Transverse colon (tissue), 4 donors: ENCODE measurements around the gene ARHGAP22. TPM values are rescaled to one million over a fixed set of nuclear protein-coding genes. Genes with fewer than 3 reads are reported as not detected.

Experiments used
- DNase-seq: peaks from one replicate; pipeline ENCODE4 v3.0.0-alpha.2; 2019
- H3K27ac ChIP-seq, 4 donors: fragments of 200-600 bp; sonication (generic); 2 replicates each; pipeline ENCODE4 v1.5.1; 2016 to 2018; ENCODE audit warnings: inconsistent platforms in 4 of 4
- H3K27me3 ChIP-seq: fragments of 200-600 bp; sonication (generic); 2 replicates; pipeline ENCODE4 v1.5.1; 2017; ENCODE audit warnings: inconsistent platforms
- H3K36me3 ChIP-seq, 4 donors: fragments of 200-600 bp; sonication (generic); 2 replicates each; pipeline ENCODE4 v1.5.1; 2017 to 2019; ENCODE audit warnings: inconsistent platforms in 4 of 4
- H3K4me1 ChIP-seq, 4 donors: fragments of 200-600 bp; sonication (generic); 2 replicates each; pipeline ENCODE4 v1.5.1; 2017 to 2020; ENCODE audit warnings: inconsistent platforms in 4 of 4
- H3K4me3 ChIP-seq, 4 donors: fragments of 200-600 bp; sonication (generic); 1 replicate in 1 of 4; 2 replicates in 3 of 4; pipeline versions ENCODE4 v1.5.1 to v1.6.1; 2017 to 2019; ENCODE audit warnings: inconsistent platforms in 4 of 4
- H3K9me3 ChIP-seq, 2 donors: fragments of 200-600 bp; sonication (generic); 2 replicates each; pipeline ENCODE4 v1.5.1; 2017 to 2019; ENCODE audit warnings: inconsistent platforms in 2 of 2
- CTCF ChIP-seq, 5 experiments: fragments of 200-600 bp in 3 of 5; fragments of 450-650 bp in 2 of 5; sonication (generic) in 3 of 5; IDR thresholded peaks; 1 replicate in 2 of 5; 2 replicates in 3 of 5; pipeline ENCODE4 v1.5.1; 2016 to 2017; ENCODE audit warnings: antibody characterized with exemption in 5 of 5, inconsistent platforms in 3 of 5, mild to moderate bottlenecking in 2 of 5, moderate library complexity in 1 of 5
- EP300 ChIP-seq: sonication (generic); formaldehyde crosslinking; IDR thresholded peaks from one replicate; pipeline ENCODE4 v1.6.1; 2017; ENCODE audit warnings: antibody characterized with exemption, low read depth
- POLR2A ChIP-seq: fragments of 450-650 bp; IDR thresholded peaks from one replicate; pipeline ENCODE4 v1.6.1; 2016; ENCODE audit warnings: antibody characterized with exemption, mild to moderate bottlenecking, moderate library complexity
- POLR2AphosphoS5 ChIP-seq, 3 donors: sonication (generic); formaldehyde crosslinking; IDR thresholded peaks; one replicate each; pipeline ENCODE4 v1.6.1; 2016; ENCODE audit warnings: antibody characterized with exemption in 3 of 3
- WGBS, 2 donors: methylation state at CpG; one replicate each; pipeline ENCODE4 v1.1.5; 2018; ENCODE audit warnings: low coverage in 1 of 2; 5-methylcytosine and 5-hydroxymethylcytosine counted together
- in situ Hi-C, 4 donors: fragments of 200-750 bp; cut with MboI; loops; one replicate each; pipeline versions ENCODE4 v1.15.0 to v1.15.1; 2017; ENCODE audit warnings: low sequenced_read_pairs in 3 of 4, low pct_ligation_motif_present in 1 of 4, low pct_unique_long_range_greater_than_20kb in 1 of 4
- intact Hi-C: fragments of 100-400 bp; cut with DNase I; formaldehyde crosslinking; loops from one replicate; pipeline ENCODE4 v1.15.1; 2023; ENCODE audit warnings: low total_unique reads
- total RNA-seq, 4 donors: library from RNA; depleted of rRNA; stranded (reverse); fragments of >200 nt; gene quantifications; one replicate each; pipeline ENCODE4 v1.1.0, GENCODE V29; 2016

ARHGAP22 gene
- total RNA-seq, 4 donors from 2014 or later, result 1.4 to 3.4 (median 1.7) TPM; not detected in 1

GRCh38 chr10:48482207-48482606, 122.7 kb downstream of the ARHGAP22 start:
- Histone ChIP-seq H3K27me3 (no peaks in the 10 kb centered on the region), H3K4me3 (no peak overlapping the region), H3K36me3 (no peaks in the 10 kb centered on the region), H3K4me1 (no peaks in the 10 kb centered on the region), H3K27ac (no peak overlapping the region), H3K9me3 (no peaks in the 10 kb centered on the region)
- intact Hi-C loops, result no loop called here
- DNase-seq, result no peak
- in situ Hi-C loops, result no loop called here
- 61 to 63% methylated on average over 3 of the region's 3 CpGs for WGBS, 2 donors
- TF ChIP-seq CTCF (IDR thresholded peaks at IDR 0.05) (no peak), POLR2A (no peak), POLR2AphosphoS5 (IDR thresholded peaks at IDR 0.05) (no peak), EP300 (no peak)

GRCh38 chr10:48481385-48481784, 123.5 kb downstream of the ARHGAP22 start:
- WGBS, 2 donors, result 62 to 75% methylated on average over 2 of the region's 2 CpGs
- no peaks in the 10 kb centered on the region for H3K36me3 ChIP-seq
- no peak for TF ChIP-seq CTCF (IDR thresholded peaks at IDR 0.05)
- TF ChIP-seq POLR2A, result no peak
- no peak for TF ChIP-seq POLR2AphosphoS5 (IDR thresholded peaks at IDR 0.05)
- TF ChIP-seq EP300, result no peak
- no peaks in the 10 kb centered on the region for H3K4me1 ChIP-seq
- H3K4me3 ChIP-seq, result no peak overlapping the region
- intact Hi-C loops, result no loop called here
- DNase-seq, result no peak
- in situ Hi-C loops, result no loop called here
- no peak overlapping the region for H3K27ac ChIP-seq
- H3K9me3 ChIP-seq, result no peaks in the 10 kb centered on the region
- H3K27me3 ChIP-seq, result no peaks in the 10 kb centered on the region

GRCh38 chr10:48480397-48481374, 124.2 kb downstream of the ARHGAP22 start:
- Histone ChIP-seq H3K27ac (no peak overlapping the region), H3K36me3 (no peaks in the 10 kb centered on the region), H3K4me1 (no peaks in the 10 kb centered on the region), H3K27me3 (no peaks in the 10 kb centered on the region), H3K4me3 (no peak overlapping the region), H3K9me3 (no peaks in the 10 kb centered on the region)
- no peak for DNase-seq
- in situ Hi-C loops (no loop called here), intact Hi-C loops (no loop called here)
- TF ChIP-seq POLR2AphosphoS5 (IDR thresholded peaks at IDR 0.05) (no peak), CTCF (IDR thresholded peaks at IDR 0.05) (no peak), EP300 (no peak), POLR2A (no peak)
- whole genome bisulfite sequencing, 2 donors, result 59 to 90% methylated on average over 2 to 17 of the region's 20 CpGs

DNA sequence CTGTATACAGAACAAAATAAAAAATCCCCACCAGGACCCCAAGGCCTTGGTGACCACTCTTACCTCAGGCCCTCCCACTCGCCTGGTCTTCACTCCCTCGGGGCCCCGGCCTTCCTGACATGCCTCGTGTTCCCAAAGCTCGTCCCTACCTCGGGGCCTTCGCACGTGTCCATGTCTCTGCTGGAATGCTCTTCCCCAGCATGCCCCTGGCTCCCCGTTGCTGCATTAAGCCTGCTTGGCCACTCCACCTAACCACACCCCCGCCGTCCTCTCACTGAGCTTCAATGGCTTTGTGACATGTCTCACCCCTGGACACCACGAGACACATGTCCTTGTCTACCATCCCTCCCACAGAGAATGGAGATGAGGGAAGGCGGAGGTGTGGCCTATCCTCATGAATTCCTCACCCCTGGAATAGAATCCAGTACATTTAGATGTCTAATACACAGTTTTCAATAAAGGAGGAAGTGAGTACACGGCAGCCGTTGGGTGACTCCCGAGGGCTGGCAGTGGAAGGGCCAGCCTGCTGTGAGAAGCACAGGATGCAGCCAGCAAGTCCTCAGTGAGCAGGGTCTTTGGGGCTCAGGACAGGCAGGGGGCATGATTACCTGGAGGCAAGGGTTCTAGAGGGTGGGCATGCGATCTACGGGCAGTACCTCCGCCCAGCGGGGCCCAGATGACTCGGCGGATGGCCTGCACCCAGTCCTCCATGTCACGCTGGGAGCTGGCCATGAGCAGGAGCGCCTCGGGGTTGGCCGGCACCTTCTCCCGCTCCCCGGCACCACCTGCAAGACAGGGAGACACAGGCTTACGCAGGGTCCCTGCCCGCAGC, 125.7 kb downstream of the ARHGAP22 start:
- no peak for TF ChIP-seq CTCF (IDR thresholded peaks at IDR 0.05)
- no peak for TF ChIP-seq EP300
- TF ChIP-seq POLR2AphosphoS5 (IDR thresholded peaks at IDR 0.05), result no peak
- TF ChIP-seq POLR2A, result no peak
- H3K4me3 ChIP-seq, result no peak overlapping the region
- DNase-seq, result no peak
- in situ Hi-C loops (no loop called here), intact Hi-C loops (no loop called here)
- H3K27ac ChIP-seq, result no peak overlapping the region
- no peaks in the 10 kb centered on the region for H3K9me3 ChIP-seq
- WGBS, 2 donors, result 83% methylated on average over 30 of the region's 30 CpGs; no CpG with 5 or more reads in 1 of the 2 donors
- H3K4me1 ChIP-seq, result no peaks in the 10 kb centered on the region
- H3K36me3 ChIP-seq, result no peaks in the 10 kb centered on the region
- no peaks in the 10 kb centered on the region for H3K27me3 ChIP-seq
